Colon (tissue), 2 donors: Measurements from ENCODE around the gene SQSTM1.
"Not testable (repeated sequence)": the region's sequence is repeated elsewhere in the genome, so short reads cannot be mapped to it uniquely, and the experiment has no call there.

Experiments used
- FAIRE-seq: peaks from 2 replicates; lab custom pipeline; 2012; peaks lifted over from hg19 to GRCh38; lab: Jason Lieb, UNC
- donor health status: control.
- donor health status: control.

The SQSTM1 gene

DNA sequence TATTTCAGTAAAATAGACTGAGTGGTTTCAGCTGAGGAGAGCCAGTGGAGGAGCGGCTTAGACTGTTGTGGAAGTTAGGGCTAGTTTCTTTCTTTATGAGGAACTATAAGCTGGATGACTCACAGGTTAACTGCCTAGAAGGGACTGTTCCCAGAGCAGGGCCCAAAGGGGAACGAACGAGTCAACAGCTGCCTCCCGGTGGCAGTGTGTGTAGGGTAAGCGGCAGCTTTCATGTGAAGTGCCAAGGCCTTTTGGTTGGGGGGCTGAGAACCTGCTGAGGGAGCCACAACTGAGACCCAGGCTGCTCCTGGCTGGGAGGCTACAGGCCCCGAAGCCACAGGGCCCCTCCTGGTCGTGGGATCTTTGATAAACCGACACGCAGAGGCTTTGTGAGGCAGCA, 7.0 kb downstream of the SQSTM1 start:
- FAIRE-seq = no peak

DNA sequence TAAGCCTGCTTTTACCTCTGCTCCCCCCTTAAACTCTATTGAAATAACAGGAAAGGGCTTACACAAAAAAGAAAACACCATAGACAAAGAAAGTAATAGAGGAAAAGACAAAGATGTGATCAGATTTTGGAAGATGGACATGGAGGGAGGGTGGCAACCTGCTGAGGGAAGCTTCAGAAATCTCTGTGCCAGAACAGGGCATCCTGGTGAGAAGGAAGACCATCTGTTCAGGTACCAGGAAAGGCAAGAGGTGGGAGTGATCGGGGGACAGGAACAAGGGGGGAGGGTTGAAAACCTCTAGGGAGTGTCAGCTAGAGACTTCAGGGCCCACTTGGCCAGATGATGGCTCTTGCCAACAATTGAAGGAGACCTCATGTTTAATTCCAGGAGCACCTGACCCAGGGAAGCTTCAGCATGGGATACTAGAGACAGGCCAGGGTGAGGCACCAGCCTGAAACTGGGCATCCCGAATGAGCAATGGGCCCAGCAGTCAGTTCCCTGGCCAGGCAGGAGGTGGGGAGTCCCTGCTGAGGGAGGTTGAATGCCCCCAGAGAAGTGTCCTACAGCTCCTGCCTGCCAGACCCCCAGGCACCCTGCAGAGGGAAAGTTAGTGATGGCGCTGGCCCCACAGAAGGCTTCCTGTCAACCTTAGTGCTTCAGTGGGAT, 8.2 kb downstream of the SQSTM1 start:
- no peak for FAIRE-seq

DNA sequence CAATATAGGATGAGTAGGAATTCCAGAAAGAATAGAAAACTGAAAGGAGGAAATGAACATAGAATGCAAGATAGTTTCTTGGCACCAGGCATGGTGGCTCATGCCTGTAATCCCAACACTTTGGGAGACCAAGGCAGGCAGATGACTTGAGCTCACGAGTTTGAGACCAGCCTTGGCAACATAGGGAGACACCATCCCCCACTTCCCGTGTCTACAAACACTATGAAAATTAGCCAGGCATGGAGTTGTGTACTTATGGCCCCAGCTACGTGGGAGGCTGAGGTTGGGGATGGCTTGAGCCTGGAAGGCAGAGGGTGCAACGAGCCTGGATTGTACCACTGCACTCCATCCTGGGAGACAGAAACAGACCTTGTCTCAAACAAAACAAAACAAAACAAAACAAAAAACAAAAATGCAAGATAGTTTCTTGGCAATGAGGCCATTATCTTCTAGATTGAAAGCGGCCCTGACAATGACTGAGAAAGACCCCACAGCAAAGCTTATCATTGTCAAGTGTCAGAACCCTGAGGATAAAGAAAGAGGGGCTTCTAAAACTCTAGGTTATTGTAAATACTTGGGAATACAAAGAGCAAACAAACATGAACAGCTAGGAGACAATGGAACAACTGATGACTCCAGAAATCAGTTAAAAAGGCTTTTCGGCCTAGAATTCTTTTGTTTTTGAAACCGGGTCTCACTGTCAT, 9.2 kb downstream of the SQSTM1 start:
- no peak for FAIRE-seq

DNA sequence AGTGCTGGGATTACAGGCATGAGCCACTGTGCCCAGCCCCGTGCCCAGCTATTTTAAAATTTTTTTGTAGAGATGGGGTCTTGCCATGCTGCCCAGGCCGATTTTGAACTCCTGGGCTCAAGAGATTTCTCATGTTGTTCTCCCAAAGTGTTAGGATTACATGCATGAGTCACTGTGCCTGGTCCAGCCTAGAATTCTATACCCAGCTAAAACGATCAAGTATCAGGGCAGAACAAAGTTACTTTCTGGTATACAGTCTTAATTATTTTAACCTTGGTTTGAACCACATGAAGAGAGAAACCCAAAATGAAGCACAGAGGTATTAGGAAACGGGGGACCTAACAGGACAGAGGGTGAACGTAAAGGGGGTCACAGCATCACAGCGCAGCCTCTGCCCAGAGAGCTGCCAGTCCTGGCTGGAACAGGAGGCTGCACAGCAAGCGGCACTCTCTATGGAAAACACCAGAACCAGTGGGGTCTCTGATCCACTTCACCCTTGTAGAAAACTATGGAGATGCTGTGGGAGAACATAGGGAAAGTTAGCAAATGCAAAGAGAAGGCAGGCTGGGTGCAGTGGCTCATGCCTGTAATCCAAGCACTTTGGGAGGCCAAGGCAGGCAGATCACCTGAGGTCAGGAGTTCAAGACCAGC, 10.2 kb downstream of the SQSTM1 start:
- FAIRE-seq = no peak

DNA sequence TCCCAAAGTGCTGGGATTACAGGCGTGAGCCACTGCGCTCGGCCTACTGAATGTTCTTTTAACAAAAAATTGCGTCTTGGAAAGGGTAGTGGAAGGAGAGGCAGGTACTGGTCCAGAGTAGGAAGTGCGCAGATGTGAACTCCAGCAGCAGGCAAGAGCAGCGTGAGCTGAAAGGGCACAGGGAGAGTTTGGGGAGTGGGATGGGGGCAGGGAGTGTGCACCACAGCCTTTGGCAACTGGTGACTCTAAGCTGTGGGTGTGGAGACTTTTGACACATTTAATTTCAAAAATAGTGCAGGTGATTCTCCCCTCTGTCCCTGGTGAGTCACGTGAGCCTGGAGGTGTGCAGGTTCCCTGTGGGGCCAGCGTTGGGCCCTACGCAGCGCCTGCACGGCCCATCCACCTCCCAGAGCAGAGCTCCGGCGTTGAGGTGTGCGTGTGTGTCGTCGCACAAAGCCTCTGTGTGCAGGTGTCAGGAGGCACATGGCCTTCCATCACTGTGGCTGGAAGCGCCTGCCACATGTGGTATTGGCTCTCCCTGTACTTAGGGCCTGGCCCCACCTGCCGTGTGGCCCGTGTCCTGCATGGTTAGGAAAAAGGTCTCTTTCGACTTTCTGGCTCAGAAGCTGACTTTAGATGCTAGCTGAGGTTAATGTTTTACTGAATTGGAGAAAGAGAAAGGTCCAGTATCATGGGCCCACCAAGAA, 11.5 kb downstream of the SQSTM1 start:
- no peak for FAIRE-seq

DNA sequence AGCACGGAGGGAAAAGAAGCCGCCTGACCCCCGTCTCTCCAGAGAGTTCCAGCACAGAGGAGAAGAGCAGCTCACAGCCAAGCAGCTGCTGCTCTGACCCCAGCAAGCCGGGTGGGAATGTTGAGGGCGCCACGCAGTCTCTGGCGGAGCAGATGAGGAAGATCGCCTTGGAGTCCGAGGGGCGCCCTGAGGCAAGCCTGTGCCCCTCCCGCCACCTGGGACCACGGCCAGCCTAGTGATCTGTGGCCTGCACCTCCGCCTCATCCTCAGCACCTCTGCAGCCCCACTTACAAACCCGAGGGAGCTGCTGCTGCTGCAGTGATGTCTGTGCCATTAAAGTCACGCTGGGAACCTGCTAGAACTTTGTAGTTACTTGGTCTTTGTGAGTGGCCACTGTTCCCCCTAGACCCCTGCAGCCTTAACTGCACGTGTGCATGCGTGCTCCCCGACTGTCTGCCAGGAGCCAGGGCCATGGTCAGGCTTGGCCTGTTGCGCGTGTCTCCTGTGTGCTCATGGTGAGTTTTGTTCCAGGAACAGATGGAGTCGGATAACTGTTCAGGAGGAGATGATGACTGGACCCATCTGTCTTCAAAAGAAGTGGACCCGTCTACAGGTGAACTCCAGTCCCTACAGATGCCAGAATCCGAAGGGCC, 12.5 kb downstream of the SQSTM1 start:
- no peak for FAIRE-seq

DNA sequence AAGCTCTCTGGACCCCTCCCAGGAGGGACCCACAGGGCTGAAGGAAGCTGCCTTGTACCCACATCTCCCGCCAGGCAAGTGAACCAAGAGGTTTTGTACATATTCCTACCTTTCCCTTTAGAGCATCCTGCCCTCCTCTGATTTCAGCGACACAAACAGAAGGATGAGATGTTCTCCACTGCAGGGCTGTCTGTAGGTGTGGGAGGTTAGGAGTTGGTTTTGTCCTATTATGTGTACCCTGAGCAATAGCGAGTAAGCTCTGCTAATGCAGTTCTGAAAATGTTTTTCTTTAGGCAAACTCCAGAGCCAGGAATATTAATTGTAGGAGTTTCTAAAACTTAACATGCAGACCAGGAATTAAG, 13.0 kb downstream of the SQSTM1 start:
- no peak for FAIRE-seq

DNA sequence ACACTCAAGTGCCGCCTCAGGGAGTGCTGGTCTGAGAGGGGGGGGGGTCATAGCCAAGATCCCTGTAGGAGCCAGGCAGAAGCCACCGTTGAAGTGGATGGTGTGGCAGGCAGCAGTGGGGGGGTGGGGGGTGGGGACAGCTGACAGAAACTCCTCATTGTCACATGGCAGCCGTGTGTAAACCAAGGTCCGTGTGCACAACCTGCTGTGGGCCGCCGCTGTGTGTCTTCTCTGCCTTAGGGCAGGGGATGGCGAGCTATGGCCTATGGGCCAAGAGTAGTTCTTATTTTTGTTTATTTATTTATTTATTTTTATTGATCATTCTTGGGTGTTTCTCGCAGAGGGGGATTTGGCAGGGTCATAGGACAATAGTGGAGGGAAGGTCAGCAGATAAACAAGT, 13.4 kb downstream of the SQSTM1 start:
- no peak for FAIRE-seq

DNA sequence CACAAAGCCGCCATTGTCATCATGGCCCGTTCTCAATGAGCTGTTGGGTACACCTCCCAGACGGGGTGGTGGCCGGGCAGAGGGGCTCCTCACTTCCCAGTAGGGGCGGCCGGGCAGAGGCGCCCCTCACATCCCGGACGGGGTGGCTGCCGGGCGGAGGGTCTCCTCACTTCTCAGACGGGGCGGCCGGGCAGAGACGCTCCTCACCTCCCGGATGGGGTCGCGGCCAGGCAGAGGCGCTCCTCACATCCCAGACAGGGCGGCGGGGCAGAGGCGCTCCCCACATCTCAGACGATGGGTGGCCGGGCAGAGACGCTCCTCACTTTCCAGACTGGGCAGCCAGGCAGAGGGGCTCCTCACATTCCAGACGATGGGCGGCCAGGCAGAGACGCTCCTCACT, 14.2 kb downstream of the SQSTM1 start:
- FAIRE-seq = not testable (repeated sequence)

DNA sequence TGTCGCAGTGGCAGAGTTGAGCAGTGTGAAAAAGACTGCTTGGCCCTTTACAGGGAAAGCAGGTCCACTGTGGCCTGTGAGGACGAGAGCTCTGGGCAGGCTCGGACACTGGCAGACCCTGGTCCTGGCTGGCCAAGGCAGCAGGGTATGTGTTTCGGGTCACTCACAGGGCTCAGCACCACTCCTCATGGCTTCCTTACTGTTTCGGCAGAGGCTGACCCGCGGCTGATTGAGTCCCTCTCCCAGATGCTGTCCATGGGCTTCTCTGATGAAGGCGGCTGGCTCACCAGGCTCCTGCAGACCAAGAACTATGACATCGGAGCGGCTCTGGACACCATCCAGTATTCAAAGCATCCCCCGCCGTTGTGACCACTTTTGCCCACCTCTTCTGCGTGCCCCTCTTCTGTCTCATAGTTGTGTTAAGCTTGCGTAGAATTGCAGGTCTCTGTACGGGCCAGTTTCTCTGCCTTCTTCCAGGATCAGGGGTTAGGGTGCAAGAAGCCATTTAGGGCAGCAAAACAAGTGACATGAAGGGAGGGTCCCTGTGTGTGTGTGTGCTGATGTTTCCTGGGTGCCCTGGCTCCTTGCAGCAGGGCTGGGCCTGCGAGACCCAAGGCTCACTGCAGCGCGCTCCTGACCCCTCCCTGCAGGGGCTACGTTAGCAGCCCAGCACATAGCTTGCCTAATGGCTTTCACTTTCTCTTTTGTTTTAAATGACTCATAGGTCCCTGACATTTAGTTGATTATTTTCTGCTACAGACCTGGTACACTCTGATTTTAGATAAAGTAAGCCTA, 15.7 kb downstream of the SQSTM1 start:
- FAIRE-seq = no peak

DNA sequence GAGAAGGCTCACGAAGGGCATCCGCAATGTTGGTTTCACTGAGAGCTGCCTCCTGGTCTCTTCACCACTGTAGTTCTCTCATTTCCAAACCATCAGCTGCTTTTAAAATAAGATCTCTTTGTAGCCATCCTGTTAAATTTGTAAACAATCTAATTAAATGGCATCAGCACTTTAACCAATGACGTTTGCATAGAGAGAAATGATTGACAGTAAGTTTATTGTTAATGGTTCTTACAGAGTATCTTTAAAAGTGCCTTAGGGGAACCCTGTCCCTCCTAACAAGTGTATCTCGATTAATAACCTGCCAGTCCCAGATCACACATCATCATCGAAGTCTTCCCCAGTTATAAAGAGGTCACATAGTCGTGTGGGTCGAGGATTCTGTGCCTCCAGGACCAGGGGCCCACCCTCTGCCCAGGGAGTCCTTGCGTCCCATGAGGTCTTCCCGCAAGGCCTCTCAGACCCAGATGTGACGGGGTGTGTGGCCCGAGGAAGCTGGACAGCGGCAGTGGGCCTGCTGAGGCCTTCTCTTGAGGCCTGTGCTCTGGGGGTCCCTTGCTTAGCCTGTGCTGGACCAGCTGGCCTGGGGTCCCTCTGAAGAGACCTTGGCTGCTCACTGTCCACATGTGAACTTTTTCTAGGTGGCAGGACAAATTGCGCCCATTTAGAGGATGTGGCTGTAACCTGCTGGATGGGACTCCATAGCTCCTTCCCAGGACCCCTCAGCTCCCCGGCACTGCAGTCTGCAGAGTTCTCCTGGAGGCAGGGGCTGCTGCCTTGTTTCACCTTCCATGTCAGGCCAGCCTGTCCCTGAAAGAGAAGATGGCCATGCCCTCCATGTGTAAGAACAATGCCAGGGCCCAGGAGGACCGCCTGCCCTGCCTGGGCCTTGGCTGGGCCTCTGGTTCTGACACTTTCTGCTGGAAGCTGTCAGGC, 16.6 kb downstream of the SQSTM1 start:
- no peak for FAIRE-seq

DNA sequence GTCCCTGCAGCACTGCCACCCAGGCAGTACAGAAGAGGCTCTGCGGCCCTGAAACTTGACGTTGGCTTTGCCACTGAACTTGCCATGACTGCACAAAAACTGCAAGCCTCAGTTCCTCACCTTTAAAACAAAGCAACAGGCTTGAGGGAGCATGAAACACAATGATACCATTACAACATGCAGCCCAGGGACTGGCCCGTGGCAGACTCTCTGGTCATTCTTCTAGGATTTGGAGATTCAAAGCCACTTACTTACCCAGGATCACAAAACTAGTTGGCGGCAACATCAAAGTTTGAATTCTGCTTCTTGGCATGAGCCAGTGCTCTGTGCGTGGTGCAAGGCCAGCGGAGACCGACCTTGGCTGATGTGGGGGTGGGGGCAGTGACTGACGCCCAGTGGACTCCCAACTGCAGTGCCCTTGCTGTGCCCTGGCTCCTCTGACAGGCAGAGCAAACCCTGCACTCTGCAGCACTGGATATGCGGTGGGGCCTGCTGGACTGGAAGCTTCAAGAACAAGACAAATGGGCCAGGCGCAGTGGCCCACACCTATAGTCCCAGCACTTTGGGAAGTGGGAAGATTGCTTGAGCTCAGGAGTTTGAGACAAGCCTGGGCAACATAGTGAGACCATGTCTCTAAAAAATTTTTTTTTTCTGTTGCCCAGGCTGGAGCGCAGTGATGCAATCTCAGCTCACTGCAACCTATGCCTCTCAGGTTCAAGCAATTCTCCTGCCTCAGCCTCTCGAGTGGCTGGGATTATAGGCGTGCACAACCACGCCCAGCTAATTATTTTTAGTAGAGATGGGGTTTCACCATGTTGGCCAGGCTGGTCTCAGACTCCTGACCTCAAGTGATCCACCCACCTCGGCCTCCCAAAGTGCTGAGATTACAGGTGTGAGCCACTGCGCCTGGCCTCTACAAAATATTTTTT, 18.9 kb downstream of the SQSTM1 start:
- FAIRE-seq = no peak

DNA sequence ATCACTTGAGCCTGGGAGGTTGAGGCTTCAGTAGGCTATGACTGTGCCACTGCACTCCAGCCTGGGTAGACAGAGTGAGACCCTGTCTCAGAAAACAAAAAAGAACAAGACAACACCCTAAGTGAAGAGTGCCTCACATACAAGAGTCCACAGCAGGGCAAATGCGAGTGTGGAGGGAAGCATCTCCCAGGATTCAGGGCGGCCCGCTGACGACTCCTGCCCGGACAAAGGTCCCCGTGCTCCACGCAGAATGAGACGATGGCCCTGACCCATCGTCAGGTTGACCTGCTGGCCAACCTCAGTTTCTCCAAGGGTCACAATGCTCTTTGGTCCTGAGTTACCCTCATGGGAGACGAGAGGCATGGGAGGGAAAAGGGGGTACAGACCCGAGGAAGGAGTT, 19.6 kb downstream of the SQSTM1 start:
- FAIRE-seq = no peak

DNA sequence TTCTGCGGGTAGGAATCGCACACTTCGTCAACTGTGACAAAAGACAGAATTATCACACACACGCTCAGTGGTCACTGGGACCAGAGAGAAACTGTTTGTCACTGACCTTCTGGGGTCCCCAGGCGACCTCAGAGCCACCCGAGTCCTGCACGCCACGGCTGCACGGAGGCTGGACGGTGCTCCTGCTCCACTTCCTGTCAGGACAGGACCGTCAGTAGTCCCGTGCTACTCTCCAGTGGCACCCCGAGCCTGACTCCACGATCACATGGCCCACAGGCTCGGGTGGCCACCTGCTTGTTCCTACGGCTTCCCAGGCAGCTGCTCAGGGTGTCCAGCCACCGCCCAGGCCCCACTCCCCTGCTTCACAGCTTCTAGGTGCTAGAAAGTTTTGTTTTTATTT, 20.1 kb downstream of the SQSTM1 start:
- no peak for FAIRE-seq

DNA sequence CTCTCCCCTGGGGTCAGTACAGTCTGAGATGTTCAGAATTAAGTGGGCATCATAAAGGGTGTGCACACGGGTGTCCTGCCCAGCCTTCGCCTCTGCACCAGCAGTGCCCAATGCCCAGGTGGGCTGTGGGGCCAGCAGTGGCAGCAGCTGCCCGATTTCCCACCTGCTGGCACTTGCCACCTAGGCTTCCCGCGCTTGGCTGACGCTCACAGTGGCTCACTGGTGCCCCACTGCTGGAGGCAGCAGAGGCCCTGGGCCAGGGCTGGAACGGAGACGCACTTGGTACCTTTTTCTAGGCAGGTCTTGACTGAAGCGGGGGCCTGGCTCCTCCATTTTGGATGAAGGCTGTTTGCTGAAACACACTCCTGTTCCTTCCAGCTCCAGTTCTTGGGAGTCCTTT, 20.9 kb downstream of the SQSTM1 start:
- FAIRE-seq = no peak

DNA sequence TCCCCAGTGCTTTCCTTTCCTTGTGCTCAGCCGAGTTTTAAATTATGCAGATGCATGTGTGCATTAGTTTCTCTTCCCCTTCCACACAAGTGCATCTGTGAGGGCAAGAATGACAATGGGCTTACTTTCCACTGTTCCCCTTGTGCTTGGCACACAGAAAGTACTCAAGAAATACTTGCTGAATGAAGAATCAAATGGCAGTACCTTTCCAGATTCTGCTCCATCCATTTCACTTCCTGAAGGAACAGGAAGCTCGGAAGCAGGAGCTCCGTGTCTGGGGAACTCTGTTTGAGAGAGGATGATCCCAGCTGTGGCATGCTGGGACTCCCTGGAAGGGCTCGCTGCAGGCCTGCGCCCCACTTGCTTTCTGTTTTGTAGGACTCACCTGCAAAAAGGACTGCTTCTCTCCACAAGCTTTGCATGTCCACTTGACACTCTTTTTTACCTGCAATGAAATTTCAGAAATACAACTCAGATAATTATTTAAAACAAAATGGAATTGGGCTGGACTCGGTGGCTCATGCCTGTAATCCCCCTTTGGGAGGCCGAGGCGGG, 32.4 kb downstream of the SQSTM1 start:
- no peak for FAIRE-seq

DNA sequence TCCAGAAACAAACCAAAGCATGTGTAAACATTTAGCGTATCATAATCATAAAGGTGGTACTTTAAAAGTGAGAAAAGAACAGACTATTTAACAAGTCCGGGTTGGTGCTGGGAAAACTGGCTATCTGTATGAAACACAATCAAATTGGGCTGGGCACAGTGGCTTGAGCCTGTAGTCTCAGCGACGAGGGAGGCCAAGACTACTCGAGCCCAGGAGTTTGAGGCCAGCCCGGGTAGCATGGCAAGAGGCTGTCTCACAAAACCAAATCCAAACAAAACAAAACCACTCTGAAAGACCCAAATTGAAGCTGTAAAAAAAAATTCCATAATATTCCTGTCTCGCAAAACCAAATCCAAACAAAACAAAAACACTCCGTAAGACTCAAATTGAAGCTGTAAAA, 33.7 kb downstream of the SQSTM1 start:
- FAIRE-seq = no peak

DNA sequence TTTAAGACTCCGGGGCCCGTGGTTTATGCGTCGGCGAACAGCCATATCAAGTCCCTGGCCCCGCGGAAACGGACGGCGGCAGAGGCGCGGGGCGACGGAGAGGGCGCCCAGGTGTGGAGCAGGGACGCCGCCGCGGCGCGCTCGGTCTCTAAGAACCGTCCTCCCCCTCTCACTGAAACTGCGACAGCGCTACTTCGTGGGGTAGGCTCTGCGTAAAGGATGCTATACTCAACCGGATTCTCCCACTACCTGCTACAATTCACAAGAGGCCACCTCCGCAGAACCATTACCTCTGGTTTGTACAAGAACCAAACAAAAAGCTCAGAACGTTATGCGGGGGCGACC, 37.5 kb downstream of the SQSTM1 start:
- FAIRE-seq = no peak
